ENCODE data around the gene CAND2. TPM values are rescaled to one million over a fixed set of nuclear protein-coding genes. Genes with fewer than 3 reads are reported as not detected.
"Not testable (repeated sequence)": the region's sequence is repeated elsewhere in the genome, so short reads cannot be mapped to it uniquely, and the experiment has no call there.

The CAND2 gene
- total RNA-seq, 1 donor: 0.84 TPM

- H3K4me1 ChIP-seq (ENCODE audit: insufficient read depth, low read length): peaks cover 33% of the 10 kb centered on the region
- H3K27me3 ChIP-seq (ENCODE audit: insufficient read depth, low read length); H3K9me3 ChIP-seq (ENCODE audit: low read depth, low read length): not testable (repeated sequence)
- H3K4me3 ChIP-seq (ENCODE audit: low read length): peak overlapping the region; percentile 86
These were observed 43.7 kb downstream of the CAND2 start for GRCh38 chr3:12840148-12840547.

- peak overlapping the region; percentile 86 for H3K4me3 ChIP-seq (ENCODE audit: low read length)
- H3K27me3 ChIP-seq (ENCODE audit: insufficient read depth, low read length): no peaks in the 10 kb centered on the region
- H3K4me1 ChIP-seq (ENCODE audit: insufficient read depth, low read length): peaks cover 33% of the 10 kb centered on the region
- no peaks in the 10 kb centered on the region for H3K9me3 ChIP-seq (ENCODE audit: low read depth, low read length)
These were observed 44.2 kb downstream of the CAND2 start for GRCh38 chr3:12840591-12841148.

- H3K9me3 ChIP-seq (ENCODE audit: low read depth, low read length): no peaks in the 10 kb centered on the region
- H3K27me3 ChIP-seq (ENCODE audit: insufficient read depth, low read length): no peaks in the 10 kb centered on the region
- peak within 1 kb of the TSS; percentile 86 for H3K4me3 ChIP-seq (ENCODE audit: low read length)
- H3K4me1 ChIP-seq (ENCODE audit: insufficient read depth, low read length): peaks cover 33% of the 10 kb centered on the region
These were observed 44.9 kb downstream of the CAND2 start, which contains the start of gene RPL32 for GRCh38 chr3:12841149-12841969. RPL32 (minus strand) TSS chr3:12841565; CDS start chr3:12840237, 1,328 bp downstream.

- peak overlapping the region; percentile 86 for H3K4me3 ChIP-seq (ENCODE audit: low read length)
- peaks cover 33% of the 10 kb centered on the region for H3K4me1 ChIP-seq (ENCODE audit: insufficient read depth, low read length)
- H3K9me3 ChIP-seq (ENCODE audit: low read depth, low read length): no peaks in the 10 kb centered on the region
- H3K27me3 ChIP-seq (ENCODE audit: insufficient read depth, low read length): no peaks in the 10 kb centered on the region
These were observed 45.5 kb downstream of the CAND2 start for GRCh38 chr3:12841970-12842328.

- H3K9me3 ChIP-seq (ENCODE audit: low read depth, low read length): no peaks in the 10 kb centered on the region
- H3K4me1 ChIP-seq (ENCODE audit: insufficient read depth, low read length): peaks cover 33% of the 10 kb centered on the region
- no peaks in the 10 kb centered on the region for H3K27me3 ChIP-seq (ENCODE audit: insufficient read depth, low read length)
- no peak overlapping the region for H3K4me3 ChIP-seq (ENCODE audit: low read length)
These were observed 46.0 kb downstream of the CAND2 start for GRCh38 chr3:12842469-12842868.

- Histone ChIP-seq H3K27me3 (ENCODE audit: insufficient read depth, low read length) (no peaks in the 10 kb centered on the region), H3K4me1 (ENCODE audit: insufficient read depth, low read length) (peaks cover 6% of the 10 kb centered on the region), H3K4me3 (ENCODE audit: low read length) (no peak overlapping the region), H3K9me3 (ENCODE audit: low read depth, low read length) (no peaks in the 10 kb centered on the region)
These were observed 49.3 kb downstream of the CAND2 start for GRCh38 chr3:12845811-12846210.

- Histone ChIP-seq H3K27me3 (ENCODE audit: insufficient read depth, low read length) (no peaks in the 10 kb centered on the region), H3K4me3 (ENCODE audit: low read length) (no peak overlapping the region), H3K4me1 (ENCODE audit: insufficient read depth, low read length) (no peaks in the 10 kb centered on the region), H3K9me3 (ENCODE audit: low read depth, low read length) (no peaks in the 10 kb centered on the region)
These were observed 55.7 kb downstream of the CAND2 start for GRCh38 chr3:12852201-12852600.

GRCh38 chr3:12853847-12854246, 57.4 kb downstream of the CAND2 start:
- H3K4me1 ChIP-seq (ENCODE audit: insufficient read depth, low read length); H3K4me3 ChIP-seq (ENCODE audit: low read length); H3K27me3 ChIP-seq (ENCODE audit: insufficient read depth, low read length); H3K9me3 ChIP-seq (ENCODE audit: low read depth, low read length): not testable (repeated sequence)

GRCh38 chr3:12854565-12854964, 58.1 kb downstream of the CAND2 start:
- Histone ChIP-seq H3K4me1 (ENCODE audit: insufficient read depth, low read length) (no peaks in the 10 kb centered on the region), H3K9me3 (ENCODE audit: low read depth, low read length) (no peaks in the 10 kb centered on the region), H3K4me3 (ENCODE audit: low read length) (no peak overlapping the region), H3K27me3 (ENCODE audit: insufficient read depth, low read length) (no peaks in the 10 kb centered on the region)

GRCh38 chr3:12856626-12857025, 60.1 kb downstream of the CAND2 start:
- Histone ChIP-seq H3K4me1 (ENCODE audit: insufficient read depth, low read length) (no peaks in the 10 kb centered on the region), H3K4me3 (ENCODE audit: low read length) (no peak overlapping the region), H3K9me3 (ENCODE audit: low read depth, low read length) (no peaks in the 10 kb centered on the region)

GRCh38 chr3:12859840-12860239, 63.4 kb downstream of the CAND2 start:
- Histone ChIP-seq H3K27me3 (ENCODE audit: insufficient read depth, low read length) (no peaks in the 10 kb centered on the region), H3K4me3 (ENCODE audit: low read length) (no peak overlapping the region), H3K4me1 (ENCODE audit: insufficient read depth, low read length) (no peaks in the 10 kb centered on the region), H3K9me3 (ENCODE audit: low read depth, low read length) (no peaks in the 10 kb centered on the region)

More at GRCh38 chr3:12856626-12857025, 60.1 kb downstream of the CAND2 start:
- no peaks in the 10 kb centered on the region for H3K27me3 ChIP-seq (ENCODE audit: insufficient read depth, low read length)

GRCh38 chr3:12861611-12862010, 65.1 kb downstream of the CAND2 start:
- no peak overlapping the region for H3K4me3 ChIP-seq (ENCODE audit: low read length)
- no peaks in the 10 kb centered on the region for H3K9me3 ChIP-seq (ENCODE audit: low read depth, low read length)
- H3K4me1 ChIP-seq (ENCODE audit: insufficient read depth, low read length): no peaks in the 10 kb centered on the region
- no peaks in the 10 kb centered on the region for H3K27me3 ChIP-seq (ENCODE audit: insufficient read depth, low read length)

- Histone ChIP-seq H3K4me3 (ENCODE audit: low read length) (no peak overlapping the region), H3K4me1 (ENCODE audit: insufficient read depth, low read length) (no peaks in the 10 kb centered on the region), H3K27me3 (ENCODE audit: insufficient read depth, low read length) (no peaks in the 10 kb centered on the region), H3K9me3 (ENCODE audit: low read depth, low read length) (no peaks in the 10 kb centered on the region)
These were observed 65.9 kb downstream of the CAND2 start for GRCh38 chr3:12862387-12862786.

- H3K9me3 ChIP-seq (ENCODE audit: low read depth, low read length): no peaks in the 10 kb centered on the region
- peaks cover 13% of the 10 kb centered on the region for H3K4me1 ChIP-seq (ENCODE audit: insufficient read depth, low read length)
- H3K4me3 ChIP-seq (ENCODE audit: low read length): no peak overlapping the region
- peaks cover 9% of the 10 kb centered on the region for H3K27me3 ChIP-seq (ENCODE audit: insufficient read depth, low read length)
These were observed 68.8 kb downstream of the CAND2 start for GRCh38 chr3:12865271-12865670.

GRCh38 chr3:12866836-12867235, 70.4 kb downstream of the CAND2 start:
- Histone ChIP-seq H3K27me3 (ENCODE audit: insufficient read depth, low read length) (peaks cover 9% of the 10 kb centered on the region), H3K9me3 (ENCODE audit: low read depth, low read length) (no peaks in the 10 kb centered on the region), H3K4me1 (ENCODE audit: insufficient read depth, low read length) (peaks cover 19% of the 10 kb centered on the region), H3K4me3 (ENCODE audit: low read length) (no peak overlapping the region)

Data from mononuclear cell (primary cell).